Transverse colon (tissue), 4 donors: Measurements from ENCODE around the gene ORC3. TPM values are rescaled to one million over a fixed set of nuclear protein-coding genes. Genes with fewer than 3 reads are reported as not detected.
"Not testable (repeated sequence)": the region's sequence is repeated elsewhere in the genome, so short reads cannot be mapped to it uniquely, and the experiment has no call there.

Source experiments
- DNase-seq: peaks from one replicate; pipeline ENCODE4 v3.0.0-alpha.2; 2019
- H3K27ac ChIP-seq, 4 donors: fragments of 200-600 bp; sonication (generic); 2 replicates each; pipeline ENCODE4 v1.5.1; 2016 to 2018; ENCODE audit warnings: inconsistent platforms in 4 of 4
- H3K27me3 ChIP-seq: fragments of 200-600 bp; sonication (generic); 2 replicates; pipeline ENCODE4 v1.5.1; 2017; ENCODE audit warnings: inconsistent platforms
- H3K36me3 ChIP-seq, 4 donors: fragments of 200-600 bp; sonication (generic); 2 replicates each; pipeline ENCODE4 v1.5.1; 2017 to 2019; ENCODE audit warnings: inconsistent platforms in 4 of 4
- H3K4me1 ChIP-seq, 4 donors: fragments of 200-600 bp; sonication (generic); 2 replicates each; pipeline ENCODE4 v1.5.1; 2017 to 2020; ENCODE audit warnings: inconsistent platforms in 4 of 4
- H3K4me3 ChIP-seq, 4 donors: fragments of 200-600 bp; sonication (generic); 1 replicate in 1 of 4; 2 replicates in 3 of 4; pipeline versions ENCODE4 v1.5.1 to v1.6.1; 2017 to 2019; ENCODE audit warnings: inconsistent platforms in 4 of 4
- H3K9me3 ChIP-seq, 2 donors: fragments of 200-600 bp; sonication (generic); 2 replicates each; pipeline ENCODE4 v1.5.1; 2017 to 2019; ENCODE audit warnings: inconsistent platforms in 2 of 2
- EP300 ChIP-seq: sonication (generic); formaldehyde crosslinking; IDR thresholded peaks from one replicate; pipeline ENCODE4 v1.6.1; 2017; ENCODE audit warnings: antibody characterized with exemption, low read depth
- POLR2A ChIP-seq: fragments of 450-650 bp; IDR thresholded peaks from one replicate; pipeline ENCODE4 v1.6.1; 2016; ENCODE audit warnings: antibody characterized with exemption, mild to moderate bottlenecking, moderate library complexity
- POLR2AphosphoS5 ChIP-seq, 3 donors: sonication (generic); formaldehyde crosslinking; IDR thresholded peaks; one replicate each; pipeline ENCODE4 v1.6.1; 2016; ENCODE audit warnings: antibody characterized with exemption in 3 of 3
- WGBS, 2 donors: methylation state at CpG; one replicate each; pipeline ENCODE4 v1.1.5; 2018; ENCODE audit warnings: low coverage in 1 of 2; 5-methylcytosine and 5-hydroxymethylcytosine counted together
- in situ Hi-C, 4 donors: fragments of 200-750 bp; cut with MboI; loops; one replicate each; pipeline versions ENCODE4 v1.15.0 to v1.15.1; 2017; ENCODE audit warnings: low sequenced_read_pairs in 3 of 4, low pct_ligation_motif_present in 1 of 4, low pct_unique_long_range_greater_than_20kb in 1 of 4
- intact Hi-C: fragments of 100-400 bp; cut with DNase I; formaldehyde crosslinking; loops from one replicate; pipeline ENCODE4 v1.15.1; 2023; ENCODE audit warnings: low total_unique reads
- total RNA-seq, 4 donors: library from RNA; depleted of rRNA; stranded (reverse); fragments of >200 nt; gene quantifications; one replicate each; pipeline ENCODE4 v1.1.0, GENCODE V29; 2016
- TF ChIP-seq, protein P1 (sequence below), 5 experiments: fragments of 200-600 bp in 3 of 5; fragments of 450-650 bp in 2 of 5; sonication (generic) in 3 of 5; IDR thresholded peaks; 1 replicate in 2 of 5; 2 replicates in 3 of 5; pipeline ENCODE4 v1.5.1; 2016 to 2017; ENCODE audit warnings: antibody characterized with exemption in 5 of 5, inconsistent platforms in 3 of 5, mild to moderate bottlenecking in 2 of 5, moderate library complexity in 1 of 5

Gene ORC3
- total RNA-seq, 4 donors from 2014 or later: 2.2 to 18.4 (median 17.8) TPM

DNA sequence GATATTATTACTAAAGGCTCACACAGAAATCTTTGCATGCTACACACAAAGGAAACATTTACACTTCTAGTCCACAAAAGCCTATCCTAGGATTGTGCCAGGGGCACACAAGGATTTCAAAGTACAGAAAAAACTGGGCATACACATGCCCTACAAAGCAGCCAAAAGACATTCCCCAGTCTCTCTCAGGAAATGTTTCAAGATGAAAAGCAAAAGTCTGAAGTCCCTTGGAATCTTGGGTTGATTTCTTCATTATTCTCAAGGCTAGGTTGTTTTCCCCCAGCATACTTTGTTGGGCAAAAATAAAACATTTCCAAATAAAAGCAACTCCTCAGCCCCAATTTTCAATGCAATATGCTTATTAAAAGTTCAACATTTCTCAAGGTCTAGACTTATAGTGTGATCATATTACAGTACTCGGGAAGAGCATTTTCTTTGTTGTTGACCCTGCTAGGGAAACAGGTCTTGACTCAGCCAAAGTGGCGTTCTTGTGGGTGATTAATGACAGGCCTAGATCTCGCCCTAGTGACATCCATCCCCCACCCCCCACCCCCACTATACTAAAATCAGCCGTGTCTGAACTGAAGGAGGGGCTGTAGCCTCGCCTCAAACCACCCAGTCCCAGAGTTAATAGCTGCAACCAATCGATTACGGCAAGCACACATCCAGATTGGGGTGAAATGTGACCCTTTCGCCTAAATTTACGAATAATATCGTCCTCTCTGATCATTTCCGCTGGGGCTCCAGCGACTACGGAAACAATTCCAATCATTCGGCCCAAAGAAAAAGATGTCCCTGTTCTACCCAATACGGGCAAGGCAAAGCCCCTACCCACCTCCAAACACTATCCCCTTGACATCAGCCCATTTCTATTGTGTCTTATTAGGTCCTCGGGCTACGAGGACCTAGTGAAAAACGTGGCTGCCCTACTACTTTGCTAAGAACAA, 110.7 kb downstream of the ORC3 start:
- Histone ChIP-seq H3K4me1 (peaks cover 10 to 44% (median 21%) of the 10 kb centered on the region in 4 donors), H3K27me3 (no peaks in the 10 kb centered on the region), H3K4me3 (peak overlapping the region; percentile 83 to 99 (median 92)), H3K27ac (peak overlapping the region; percentile 97 to 100 (median 98)), H3K36me3 (no peaks in the 10 kb centered on the region), H3K9me3 (no peaks in the 10 kb centered on the region)
- 0% methylated on average over 2 to 18 of the region's 18 CpGs for WGBS, 2 donors
- DNase-seq: peak; percentile 28
- in situ Hi-C loops: no loop called here
- TF ChIP-seq POLR2A (no peak), POLR2AphosphoS5 (IDR thresholded peaks at IDR 0.05) (peak in 1 of 3 donors; percentile 9)
- TF ChIP-seq, protein P1, sequence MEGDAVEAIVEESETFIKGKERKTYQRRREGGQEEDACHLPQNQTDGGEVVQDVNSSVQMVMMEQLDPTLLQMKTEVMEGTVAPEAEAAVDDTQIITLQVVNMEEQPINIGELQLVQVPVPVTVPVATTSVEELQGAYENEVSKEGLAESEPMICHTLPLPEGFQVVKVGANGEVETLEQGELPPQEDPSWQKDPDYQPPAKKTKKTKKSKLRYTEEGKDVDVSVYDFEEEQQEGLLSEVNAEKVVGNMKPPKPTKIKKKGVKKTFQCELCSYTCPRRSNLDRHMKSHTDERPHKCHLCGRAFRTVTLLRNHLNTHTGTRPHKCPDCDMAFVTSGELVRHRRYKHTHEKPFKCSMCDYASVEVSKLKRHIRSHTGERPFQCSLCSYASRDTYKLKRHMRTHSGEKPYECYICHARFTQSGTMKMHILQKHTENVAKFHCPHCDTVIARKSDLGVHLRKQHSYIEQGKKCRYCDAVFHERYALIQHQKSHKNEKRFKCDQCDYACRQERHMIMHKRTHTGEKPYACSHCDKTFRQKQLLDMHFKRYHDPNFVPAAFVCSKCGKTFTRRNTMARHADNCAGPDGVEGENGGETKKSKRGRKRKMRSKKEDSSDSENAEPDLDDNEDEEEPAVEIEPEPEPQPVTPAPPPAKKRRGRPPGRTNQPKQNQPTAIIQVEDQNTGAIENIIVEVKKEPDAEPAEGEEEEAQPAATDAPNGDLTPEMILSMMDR (IDR thresholded peaks at IDR 0.05): no peak
- intact Hi-C loops: loop anchor here (5.0 kb wide), 1 partner anchor 108 kb away; the partner anchor contains the start of gene ORC3

DNA sequence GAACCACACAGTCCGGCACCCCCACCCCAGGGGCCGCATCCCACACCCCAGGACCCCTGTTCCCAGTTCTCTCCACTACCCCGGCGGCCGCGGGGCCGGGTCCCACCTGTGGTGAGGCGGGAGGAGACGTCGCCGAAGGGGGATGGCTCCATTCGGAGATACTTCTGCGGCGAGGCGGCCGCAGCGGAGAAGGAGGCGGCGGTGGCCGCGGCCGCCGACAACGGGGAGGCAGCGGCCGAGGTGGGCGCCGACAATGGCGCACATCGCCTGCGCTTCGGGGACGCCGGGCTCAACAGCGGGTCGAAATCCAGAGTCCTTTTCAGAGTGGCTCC, 111.4 kb downstream of the ORC3 start:
- H3K9me3 ChIP-seq: no peaks in the 10 kb centered on the region
- peak overlapping the region; percentile 83 to 99 (median 92) for H3K4me3 ChIP-seq
- TF ChIP-seq POLR2AphosphoS5 (IDR thresholded peaks at IDR 0.05) (no peak), POLR2A (no peak), EP300 (no peak)
- TF ChIP-seq, protein P1 (IDR thresholded peaks at IDR 0.05): no peak
- no peaks in the 10 kb centered on the region for H3K27me3 ChIP-seq
- no peaks in the 10 kb centered on the region for H3K36me3 ChIP-seq
- in situ Hi-C loops (no loop called here), intact Hi-C loops (loop anchor here (5.0 kb wide), 1 partner anchor 109 kb away; the partner anchor contains the start of gene ORC3)
- whole genome bisulfite sequencing, 2 donors: 1% methylated on average over 27 of the region's 36 CpGs; no CpG with 5 or more reads in 1 of the 2 donors
- H3K27ac ChIP-seq: peak overlapping the region; percentile 97 to 100 (median 98)
- peaks cover 8 to 38% (median 21%) of the 10 kb centered on the region in 4 donors for H3K4me1 ChIP-seq
- DNase-seq: peak; percentile 35

DNA sequence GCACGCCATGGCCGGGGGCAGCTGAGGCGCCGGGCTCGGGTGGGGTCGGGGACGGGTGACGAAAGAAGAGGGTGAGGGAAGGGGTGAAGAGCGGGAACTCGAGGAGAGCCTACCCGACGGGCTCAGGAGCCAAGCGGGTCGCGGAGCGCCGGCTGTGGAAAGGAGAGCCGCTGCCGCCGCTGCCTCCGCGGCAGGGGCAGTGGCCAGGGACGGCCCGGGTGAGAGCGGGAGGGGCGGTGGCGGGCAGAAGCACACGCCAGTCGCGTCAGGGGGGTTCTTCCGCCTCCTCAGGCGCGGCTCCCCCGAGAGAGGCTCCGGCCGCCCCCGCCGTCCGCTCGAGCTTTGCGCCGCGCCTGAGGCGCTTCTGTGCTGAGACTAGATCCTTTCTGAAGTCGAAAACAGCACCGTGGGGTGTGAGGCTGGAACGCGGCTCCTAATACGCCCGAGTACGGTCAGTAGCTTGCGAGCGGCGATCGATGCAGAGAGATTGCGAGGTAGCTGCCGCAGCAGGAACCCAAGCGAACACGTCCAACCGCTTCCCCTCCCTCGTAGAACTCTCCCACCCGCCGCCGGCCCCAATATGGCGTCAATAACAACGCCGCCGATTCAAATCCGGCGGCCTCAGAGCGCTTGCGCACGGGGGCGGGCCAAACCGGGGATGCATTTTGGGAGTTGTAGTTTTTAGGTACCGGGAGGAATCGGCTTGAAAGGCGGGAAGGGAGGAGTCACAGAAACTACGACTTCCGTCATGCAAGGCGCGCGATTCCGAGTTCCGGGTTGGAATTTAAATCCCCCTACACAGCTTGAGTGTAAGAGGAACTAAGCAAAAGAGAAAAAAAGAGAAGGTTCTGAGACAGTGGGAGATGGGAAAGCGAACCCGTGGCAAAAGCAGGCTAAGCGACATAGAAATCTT, 112.0 kb downstream of the ORC3 start, which contains the start of gene AKIRIN2:
Gene AKIRIN2, minus strand, starts transcription at position 558 of the 913 bp plus-strand sequence. Its CDS starts 549 bp downstream, at position 9.
- Histone ChIP-seq H3K4me3 (peak within 1 kb of the TSS; percentile 83 to 99 (median 92)), H3K27ac (peak within 1 kb of the TSS; percentile 97 to 100 (median 98)), H3K27me3 (no peaks in the 10 kb centered on the region), H3K36me3 (no peaks in the 10 kb centered on the region), H3K9me3 (no peaks in the 10 kb centered on the region), H3K4me1 (peaks cover 8 to 37% (median 21%) of the 10 kb centered on the region in 4 donors)
- in situ Hi-C loops (no loop called here), intact Hi-C loops (loop anchor here (5.0 kb wide), 1 partner anchor 110 kb away; the partner anchor contains the start of gene ORC3)
- peak; percentile 98 for DNase-seq
- TF ChIP-seq EP300 (no peak), POLR2AphosphoS5 (IDR thresholded peaks at IDR 0.05) (peak; percentile 97 to 99 (median 99)), POLR2A (peak; percentile 97)
- 0% methylated on average over 17 to 69 of the region's 88 CpGs for WGBS, 2 donors

DNA sequence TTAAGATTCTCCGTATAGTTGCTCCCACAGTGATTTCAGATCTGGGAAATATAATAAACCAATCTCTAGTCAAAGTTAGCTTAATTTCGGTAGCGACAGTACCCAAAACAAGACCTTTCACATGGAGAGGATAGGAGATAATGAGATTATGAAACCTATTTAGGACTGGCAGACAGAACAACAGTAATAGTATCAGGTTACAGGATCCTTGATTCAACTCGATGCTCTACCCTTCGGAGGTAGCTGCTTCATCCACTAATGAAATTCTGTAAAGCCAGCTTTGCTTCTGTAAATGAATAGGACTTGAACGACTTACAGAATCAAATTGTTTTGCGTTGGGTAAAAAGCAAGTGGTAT, 112.6 kb downstream of the ORC3 start:
- Histone ChIP-seq H3K4me3 (peak overlapping the region; percentile 37 to 94 (median 87)), H3K4me1 (peaks cover 6 to 32% (median 15%) of the 10 kb centered on the region in 4 donors), H3K36me3 (no peaks in the 10 kb centered on the region), H3K27me3 (no peaks in the 10 kb centered on the region), H3K27ac (peak overlapping the region; percentile 97 to 100 (median 98)), H3K9me3 (no peaks in the 10 kb centered on the region)
- DNase-seq: no peak
- WGBS, 2 donors: 0 to 3% methylated on average over 5 to 7 of the region's 7 CpGs
- TF ChIP-seq POLR2AphosphoS5 (IDR thresholded peaks at IDR 0.05) (no peak), EP300 (no peak), POLR2A (no peak)
- TF ChIP-seq, protein P1 (IDR thresholded peaks at IDR 0.05): no peak
- intact Hi-C loops: loop anchor here (5.0 kb wide), 1 partner anchor 110 kb away; the partner anchor contains the start of gene ORC3
- in situ Hi-C loops: no loop called here

DNA sequence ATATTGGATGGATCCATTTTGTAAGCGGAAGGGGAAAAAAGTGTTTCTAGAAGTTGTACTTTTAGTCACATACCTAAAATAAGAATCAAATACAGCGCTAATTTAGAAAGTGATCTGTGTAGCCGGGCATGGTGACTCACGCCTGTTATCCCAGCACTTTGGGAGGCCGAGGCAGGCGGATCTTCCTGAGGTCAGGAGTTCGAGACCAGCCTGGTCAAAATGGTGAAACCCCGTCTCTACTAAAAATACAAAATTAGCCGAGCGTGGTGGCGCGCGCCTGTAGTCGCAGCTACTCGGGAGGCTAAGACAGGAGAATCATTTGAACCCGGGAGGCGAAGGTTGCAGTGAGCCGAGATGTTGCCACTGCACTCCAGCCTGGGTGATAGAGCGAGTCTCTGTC, 113.1 kb downstream of the ORC3 start:
- H3K4me3 ChIP-seq: peak overlapping the region in 3 of 4 donors; percentile 37 to 94 (median 91)
- intact Hi-C loops: loop anchor here (5.0 kb wide), 1 partner anchor 111 kb away; the partner anchor contains the start of gene ORC3
- DNase-seq: not testable (repeated sequence)

More for the DNA sequence above, 113.1 kb downstream of the ORC3 start:
- Histone ChIP-seq H3K27ac (peak overlapping the region; percentile 97 to 100 (median 98)), H3K4me1 (peaks cover under 1 to 28% (median 11%) of the 10 kb centered on the region in 4 donors)
- 80 to 87% methylated on average over 17 to 19 of the region's 19 CpGs for WGBS, 2 donors
- in situ Hi-C loops, H3K36me3 ChIP-seq, H3K9me3 ChIP-seq, H3K27me3 ChIP-seq: not testable (repeated sequence)
